ENCODE measurements around the gene F10.

DNA sequence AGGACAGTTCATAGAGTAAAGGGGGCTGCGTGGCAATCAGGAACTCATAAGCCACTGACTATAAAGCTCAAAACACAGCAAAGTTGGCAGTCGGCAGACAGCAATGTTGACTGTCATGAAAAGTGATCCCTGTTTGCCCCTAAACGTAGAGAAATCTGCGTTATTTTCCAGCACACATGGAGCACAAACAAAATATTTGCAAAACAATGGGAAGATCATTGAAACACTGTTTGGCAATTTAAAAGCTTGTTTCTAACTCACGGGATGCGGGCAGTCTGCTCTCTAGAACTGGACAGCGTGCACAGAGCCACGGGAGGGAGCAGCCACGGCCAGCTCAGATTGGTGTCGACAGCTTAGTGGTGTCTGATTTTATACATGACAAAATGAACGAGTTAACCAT lies 23.5 kb upstream of the F10 start:
- TF ChIP-seq, protein P1, sequence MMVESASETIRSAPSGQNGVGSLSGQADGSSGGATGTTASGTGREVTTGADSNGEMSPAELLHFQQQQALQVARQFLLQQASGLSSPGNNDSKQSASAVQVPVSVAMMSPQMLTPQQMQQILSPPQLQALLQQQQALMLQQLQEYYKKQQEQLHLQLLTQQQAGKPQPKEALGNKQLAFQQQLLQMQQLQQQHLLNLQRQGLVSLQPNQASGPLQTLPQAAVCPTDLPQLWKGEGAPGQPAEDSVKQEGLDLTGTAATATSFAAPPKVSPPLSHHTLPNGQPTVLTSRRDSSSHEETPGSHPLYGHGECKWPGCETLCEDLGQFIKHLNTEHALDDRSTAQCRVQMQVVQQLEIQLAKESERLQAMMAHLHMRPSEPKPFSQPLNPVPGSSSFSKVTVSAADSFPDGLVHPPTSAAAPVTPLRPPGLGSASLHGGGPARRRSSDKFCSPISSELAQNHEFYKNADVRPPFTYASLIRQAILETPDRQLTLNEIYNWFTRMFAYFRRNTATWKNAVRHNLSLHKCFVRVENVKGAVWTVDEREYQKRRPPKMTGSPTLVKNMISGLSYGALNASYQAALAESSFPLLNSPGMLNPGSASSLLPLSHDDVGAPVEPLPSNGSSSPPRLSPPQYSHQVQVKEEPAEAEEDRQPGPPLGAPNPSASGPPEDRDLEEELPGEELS (CRISPR knock-in tag; IDR thresholded peaks at IDR 0.05; ENCODE audit: borderline replicate concordance) = no peak
- TF ChIP-seq, protein P2, sequence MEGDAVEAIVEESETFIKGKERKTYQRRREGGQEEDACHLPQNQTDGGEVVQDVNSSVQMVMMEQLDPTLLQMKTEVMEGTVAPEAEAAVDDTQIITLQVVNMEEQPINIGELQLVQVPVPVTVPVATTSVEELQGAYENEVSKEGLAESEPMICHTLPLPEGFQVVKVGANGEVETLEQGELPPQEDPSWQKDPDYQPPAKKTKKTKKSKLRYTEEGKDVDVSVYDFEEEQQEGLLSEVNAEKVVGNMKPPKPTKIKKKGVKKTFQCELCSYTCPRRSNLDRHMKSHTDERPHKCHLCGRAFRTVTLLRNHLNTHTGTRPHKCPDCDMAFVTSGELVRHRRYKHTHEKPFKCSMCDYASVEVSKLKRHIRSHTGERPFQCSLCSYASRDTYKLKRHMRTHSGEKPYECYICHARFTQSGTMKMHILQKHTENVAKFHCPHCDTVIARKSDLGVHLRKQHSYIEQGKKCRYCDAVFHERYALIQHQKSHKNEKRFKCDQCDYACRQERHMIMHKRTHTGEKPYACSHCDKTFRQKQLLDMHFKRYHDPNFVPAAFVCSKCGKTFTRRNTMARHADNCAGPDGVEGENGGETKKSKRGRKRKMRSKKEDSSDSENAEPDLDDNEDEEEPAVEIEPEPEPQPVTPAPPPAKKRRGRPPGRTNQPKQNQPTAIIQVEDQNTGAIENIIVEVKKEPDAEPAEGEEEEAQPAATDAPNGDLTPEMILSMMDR (IDR thresholded peaks at IDR 0.05 in 2 of 3, conservative IDR thresholded peaks at IDR 0.05 in 1 of 3; ENCODE audit: insufficient read depth in 2 of 3, low read depth in 1 of 3, low read length in 3 of 3) = no peak
- TF ChIP-seq TCF7L2 (IDR thresholded peaks at IDR 0.05; ENCODE audit: low read depth, low read length) (no peak), BRF1 (IDR thresholded peaks at IDR 0.05; ENCODE audit: borderline replicate concordance, extremely low read depth, insufficient read length) (no peak), POLR2AphosphoS5 (IDR thresholded peaks at IDR 0.05; ENCODE audit: control insufficient read depth, insufficient read depth, low read depth, low read length) (no peak), CEBPB (tag; IDR thresholded peaks at IDR 0.05) (no peak), ZNF830 (CRISPR knock-in tag; IDR thresholded peaks at IDR 0.05) (no peak), NUFIP1 (IDR thresholded peaks at IDR 0.05; ENCODE audit: partially characterized antibody) (no peak)

Data from K562 (cell line).